ENCODE measurements around the gene LY6G6D. TPM values are rescaled to one million over a fixed set of nuclear protein-coding genes. Genes with fewer than 3 reads are reported as not detected.
A peak's percentile ranks its signal among the peaks of the same experiment; 100 is the strongest.

Gene LY6G6D
- total and polyA plus RNA-seq, 7 experiments from 2014 or later, result not detected

DNA sequence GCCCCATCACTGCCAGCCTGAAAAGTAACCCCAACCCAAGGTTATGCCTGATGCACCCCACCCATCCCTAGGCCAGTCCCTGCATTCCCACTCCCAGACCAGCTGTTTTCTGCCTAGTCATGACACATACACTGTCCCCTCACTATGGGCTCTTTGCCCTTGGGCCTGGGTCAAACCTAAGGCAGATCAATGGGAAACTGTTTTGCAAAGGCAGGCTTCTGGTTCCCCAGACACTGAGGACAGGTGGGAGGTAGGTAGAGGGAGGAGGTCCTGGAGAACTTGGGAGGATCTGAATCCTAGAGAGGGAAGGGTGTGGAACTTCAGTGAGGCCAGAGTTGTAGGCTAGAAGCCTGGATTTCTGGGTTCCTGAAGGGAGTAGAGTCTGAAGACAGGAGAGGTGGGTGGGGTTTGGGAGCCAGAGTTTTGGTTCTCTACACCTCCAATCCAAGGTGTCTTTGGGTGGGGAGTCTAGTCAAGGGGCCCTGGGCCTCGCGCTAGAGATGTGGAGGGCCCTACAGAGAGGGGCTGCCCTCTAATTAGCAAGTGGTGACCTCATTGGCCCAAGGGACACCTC lies 19.2 kb downstream of the LY6G6D start:
- Histone ChIP-seq H3K27ac (ENCODE audit: low read depth, low read length) (peak overlapping the region; percentile 83), H3K4me1 (ENCODE audit: control insufficient read depth in 2 of 2, insufficient read depth in 2 of 2, low read length in 2 of 2) (peaks cover 37 to 45% of the 10 kb centered on the region in 2 donors), H3K4me3 (ENCODE audit: low read length) (peak overlapping the region; percentile 94), H3K27me3 (ENCODE audit: control insufficient read depth in 2 of 2, insufficient read depth in 2 of 2, low read length in 2 of 2) (no peaks in the 10 kb centered on the region), H3K9me3 (ENCODE audit: control insufficient read depth in 2 of 3, low read length in 3 of 3) (no peaks in the 10 kb centered on the region), H3K36me3 (ENCODE audit: control insufficient read depth in 2 of 3, insufficient read depth in 3 of 3, low read length in 3 of 3) (peaks cover 5 to 25% (median 13%) of the 10 kb centered on the region in 3 experiments)
- Mint-ChIP-seq H3K27ac (peak overlapping the region; percentile 70 to 94 (median 90)), H3K36me3 (peaks cover 0 to 44% (median 8%) of the 10 kb centered on the region in 5 donors), H3K27me3 (no peaks in the 10 kb centered on the region), H3K9me3 (peaks cover 0 to 3% (median 0%) of the 10 kb centered on the region in 11 donors), H3K4me1 (peaks cover 27 to 75% (median 62%) of the 10 kb centered on the region in 7 donors), H3K4me3 (peak overlapping the region; percentile 86 to 100 (median 96))
- ATAC-seq (no peak), DNase-seq (no peak)
- intact Hi-C loops (cut with micrococcal nuclease), result loop anchor here (1.0 to 10.0 kb wide), 3 partner anchors 96 to 1470 kb away; partner anchors contain the start of genes DXO (in 1 of the 2), HSD17B8 (in 1 of the 2), RING1 (in 1 of the 2) and RXRB (in 1 of the 2)
- POLR2A ChIA-PET, result interaction anchor here (0.5 to 2.0 kb wide), 5 partner anchors 62 to 414 kb away, joined by 3 to 8 read pairs (median 4); partner anchors contain the start of gene VARS1
- CTCF ChIA-PET, result interaction anchor here (1.0 to 1.4 kb wide), 2 partner anchors 9 to 96 kb away, joined by 3 read pairs; no protein-coding TSS in a partner anchor

DNA sequence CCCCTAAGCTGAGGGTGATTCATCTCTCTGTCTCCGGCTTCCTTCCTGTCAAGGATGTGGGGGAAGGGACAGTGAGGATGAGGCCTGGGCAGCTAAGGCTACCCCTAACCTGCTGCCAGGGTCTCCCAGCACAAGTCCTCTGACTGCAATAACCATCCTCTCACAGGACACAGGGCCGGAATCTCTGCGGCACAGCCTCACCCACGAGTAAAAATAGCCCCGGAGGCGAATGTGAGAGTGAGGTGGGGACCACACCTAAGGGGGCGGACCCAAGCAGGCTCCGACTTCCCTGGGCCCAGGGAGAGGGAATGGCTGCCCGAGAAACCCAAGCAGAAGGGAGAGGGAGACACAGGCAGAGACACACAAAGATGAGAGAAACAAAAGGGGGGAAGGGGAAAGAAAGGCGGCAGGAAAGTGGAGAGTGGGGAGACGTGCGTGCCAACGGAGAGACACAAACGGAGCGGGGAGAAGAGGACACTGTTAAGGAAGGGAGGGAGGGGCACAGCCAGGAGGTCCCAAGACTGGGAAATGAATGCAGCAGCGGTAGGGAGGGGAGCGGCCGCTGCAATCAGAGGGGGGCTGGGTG lies 19.8 kb downstream of the LY6G6D start:
- no peaks in the 10 kb centered on the region for H3K27me3 Mint-ChIP-seq
- intact Hi-C loops (cut with micrococcal nuclease), result loop anchor here (1.0 to 10.0 kb wide), 9 partner anchors 53 to 1470 kb away; partner anchors contain the start of genes AGPAT1 (in 1 of the 2), DXO (in 1 of the 2), HSD17B8 (in 1 of the 2) and LY6G5C (in 1 of the 2)
- ChIA-PET POLR2A (interaction anchor here (0.5 to 2.0 kb wide), 7 partner anchors 41 to 414 kb away, joined by 3 to 8 read pairs (median 3); partner anchors contain the start of gene VARS1), CTCF (interaction anchor here (0.8 to 1.3 kb wide), 3 partner anchors 8 to 95 kb away, joined by 3 to 4 read pairs (median 3); partner anchors contain the start of gene VWA7)
- H3K4me1 Mint-ChIP-seq, result peaks cover 32 to 78% (median 65%) of the 10 kb centered on the region in 7 donors
- ATAC-seq (peak; percentile 54), DNase-seq (peak in 2 of 9 donors; percentile 50 to 63)
- Histone ChIP-seq H3K27me3 (ENCODE audit: control insufficient read depth in 2 of 2, insufficient read depth in 2 of 2, low read length in 2 of 2) (no peaks in the 10 kb centered on the region), H3K36me3 (ENCODE audit: control insufficient read depth in 2 of 3, insufficient read depth in 3 of 3, low read length in 3 of 3) (peaks cover 5 to 25% (median 13%) of the 10 kb centered on the region in 3 experiments), H3K4me1 (ENCODE audit: control insufficient read depth in 2 of 2, insufficient read depth in 2 of 2, low read length in 2 of 2) (peaks cover 41 to 48% of the 10 kb centered on the region in 2 donors), H3K4me3 (ENCODE audit: low read length) (peak overlapping the region; percentile 94), H3K27ac (ENCODE audit: low read depth, low read length) (peak overlapping the region; percentile 83), H3K9me3 (ENCODE audit: control insufficient read depth in 2 of 3, low read length in 3 of 3) (no peaks in the 10 kb centered on the region)
- peaks cover 0 to 4% (median 0%) of the 10 kb centered on the region in 11 donors for H3K9me3 Mint-ChIP-seq
- H3K4me3 Mint-ChIP-seq, result peak overlapping the region; percentile 86 to 100 (median 96)
- peaks cover 0 to 44% (median 8%) of the 10 kb centered on the region in 5 donors for H3K36me3 Mint-ChIP-seq
- peak overlapping the region; percentile 70 to 94 (median 90) for H3K27ac Mint-ChIP-seq

DNA sequence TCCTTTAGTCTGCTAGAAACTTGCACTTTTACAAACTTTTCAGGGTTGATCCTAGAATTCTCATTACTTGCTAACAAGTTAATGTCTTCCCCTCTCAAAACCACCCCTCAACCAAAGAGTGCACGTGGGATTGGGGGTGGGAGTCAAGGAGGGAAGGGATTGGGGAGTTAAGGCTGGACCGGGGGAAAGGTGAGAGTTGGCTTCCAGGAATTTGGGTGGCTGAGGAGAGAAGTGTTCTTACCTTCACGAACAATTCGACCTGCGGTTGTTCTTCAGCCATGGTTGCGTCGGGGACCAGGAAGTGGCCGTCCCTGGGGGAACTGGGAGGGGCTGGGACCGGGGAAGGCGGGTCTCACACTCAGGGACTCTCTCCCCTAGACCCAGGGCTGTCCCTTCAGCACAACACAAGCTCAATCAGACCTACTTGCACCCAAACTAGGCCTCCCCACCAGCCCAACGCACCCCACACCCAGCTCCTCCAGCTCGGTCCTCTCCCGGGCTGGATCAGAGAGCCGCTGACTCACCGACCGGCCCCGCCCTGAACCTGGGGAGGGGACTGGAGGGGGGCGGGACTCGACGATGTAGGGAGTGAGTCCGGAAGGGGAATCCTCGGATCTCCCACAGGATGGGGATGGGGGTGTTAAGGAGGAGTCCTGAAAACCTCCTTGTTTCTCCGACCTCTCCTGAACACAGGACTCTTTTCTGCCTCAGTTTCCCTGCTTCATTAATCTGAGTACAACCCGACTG lies 21.0 kb downstream of the LY6G6D start, which contains the start of gene CLIC1:
TSS of gene CLIC1 (minus strand) at position 510 of the 747 bp plus-strand sequence. CDS start at position 280, 230 bp downstream.
- CTCF ChIA-PET, result interaction anchor here (1.3 to 1.5 kb wide), 3 partner anchors 9 to 90 kb away, joined by 3 to 7 read pairs (median 7); no protein-coding TSS in a partner anchor
- H3K4me1 ChIP-seq (ENCODE audit: control insufficient read depth in 2 of 2, insufficient read depth in 2 of 2, low read length in 2 of 2), result peaks cover 41 to 45% of the 10 kb centered on the region in 2 donors
- Mint-ChIP-seq H3K9me3 (peaks cover 0 to 5% (median 0%) of the 10 kb centered on the region in 11 donors), H3K36me3 (peaks cover 0 to 42% (median 8%) of the 10 kb centered on the region in 5 donors), H3K4me1 (peaks cover 41 to 81% (median 70%) of the 10 kb centered on the region in 7 donors), H3K27me3 (no peaks in the 10 kb centered on the region), H3K27ac (peak within 1 kb of the TSS; percentile 88 to 94 (median 90)), H3K4me3 (peak within 1 kb of the TSS; percentile 86 to 100 (median 96))
- ATAC-seq, result peak; percentile 28
- H3K36me3 ChIP-seq (ENCODE audit: control insufficient read depth in 2 of 3, insufficient read depth in 3 of 3, low read length in 3 of 3), result peaks cover 5 to 25% (median 13%) of the 10 kb centered on the region in 3 experiments
- POLR2A ChIA-PET, result interaction anchor here (0.6 to 4.6 kb wide), 13 partner anchors 11 to 127 kb away, joined by 3 to 28 read pairs (median 4); partner anchors contain the start of genes LSM2 and NEU1
- peak within 1 kb of the TSS; percentile 83 for H3K27ac ChIP-seq (ENCODE audit: low read depth, low read length)
- DNase-seq, result peak in 7 of 9 donors; percentile 17 to 85 (median 38)
- no peaks in the 10 kb centered on the region for H3K27me3 ChIP-seq (ENCODE audit: control insufficient read depth in 2 of 2, insufficient read depth in 2 of 2, low read length in 2 of 2)
- peak within 1 kb of the TSS; percentile 94 for H3K4me3 ChIP-seq (ENCODE audit: low read length)
- H3K9me3 ChIP-seq (ENCODE audit: control insufficient read depth in 2 of 3, low read length in 3 of 3), result no peaks in the 10 kb centered on the region
- intact Hi-C loops (cut with micrococcal nuclease), result loop anchor here (5.0 to 10.0 kb wide), 8 partner anchors 54 to 1469 kb away; partner anchors contain the start of genes AGPAT1 (in 1 of the 2), DXO (in 1 of the 2), HSD17B8 (in 1 of the 2) and LY6G5C (in 1 of the 2)

DNA sequence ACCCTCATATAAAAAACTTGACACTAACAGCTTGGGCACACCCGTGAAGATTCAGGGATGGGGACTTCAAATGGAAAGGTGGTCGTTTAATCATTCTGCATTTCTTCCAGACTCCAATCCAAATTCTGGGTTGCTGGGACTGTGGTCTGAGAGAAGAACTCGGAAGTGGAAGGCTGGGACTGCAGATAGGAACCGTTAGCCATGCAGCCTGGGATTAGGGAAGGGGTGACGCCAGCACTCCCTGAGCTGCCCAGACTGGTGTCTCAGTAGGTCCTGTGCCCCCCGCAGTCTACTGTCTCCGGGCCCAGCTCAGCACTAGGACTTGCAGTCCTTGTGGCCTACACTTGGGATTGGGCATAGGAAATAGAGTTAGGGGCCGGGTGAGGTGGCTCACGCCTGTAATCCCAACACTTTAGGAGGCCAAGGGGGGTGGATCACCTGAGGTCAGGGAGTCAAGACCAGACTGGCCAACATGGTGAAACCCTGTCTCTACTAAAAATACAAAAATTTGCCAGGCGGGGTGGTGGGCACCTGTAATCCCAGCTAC lies 21.7 kb downstream of the LY6G6D start:
- Histone ChIP-seq H3K27ac (ENCODE audit: low read depth, low read length) (peak overlapping the region; percentile 83), H3K9me3 (ENCODE audit: control insufficient read depth in 2 of 3, low read length in 3 of 3) (no peaks in the 10 kb centered on the region), H3K4me3 (ENCODE audit: low read length) (peak overlapping the region; percentile 94), H3K4me1 (ENCODE audit: control insufficient read depth in 2 of 2, insufficient read depth in 2 of 2, low read length in 2 of 2) (peaks cover 41 to 45% of the 10 kb centered on the region in 2 donors), H3K27me3 (ENCODE audit: control insufficient read depth in 2 of 2, insufficient read depth in 2 of 2, low read length in 2 of 2) (no peaks in the 10 kb centered on the region), H3K36me3 (ENCODE audit: control insufficient read depth in 2 of 3, insufficient read depth in 3 of 3, low read length in 3 of 3) (peaks cover 4 to 21% (median 7%) of the 10 kb centered on the region in 3 experiments)
- no peak for ATAC-seq
- no peak for DNase-seq
- ChIA-PET POLR2A (interaction anchor here (0.6 to 4.6 kb wide), 11 partner anchors 8 to 126 kb away, joined by 3 to 28 read pairs (median 4); partner anchors contain the start of genes DDAH2, HSPA1B, LSM2 and NEU1), CTCF (interaction anchor here (1.4 to 4.3 kb wide), 3 partner anchors 8 to 90 kb away, joined by 7 to 30 read pairs (median 7); partner anchors contain the start of gene DDAH2)
- peaks cover 41 to 87% (median 70%) of the 10 kb centered on the region in 7 donors for H3K4me1 Mint-ChIP-seq
- H3K36me3 Mint-ChIP-seq, result peaks cover 0 to 45% (median 8%) of the 10 kb centered on the region in 5 donors
- H3K4me3 Mint-ChIP-seq, result peak overlapping the region; percentile 86 to 100 (median 96)
- H3K27me3 Mint-ChIP-seq, result no peaks in the 10 kb centered on the region
- peaks cover 0 to 6% (median 0%) of the 10 kb centered on the region in 11 donors for H3K9me3 Mint-ChIP-seq
- intact Hi-C loops (cut with micrococcal nuclease), result loop anchor here (5.0 to 10.0 kb wide), 8 partner anchors 55 to 1468 kb away; partner anchors contain the start of genes AGPAT1 (in 1 of the 2), DXO (in 1 of the 2), HSD17B8 (in 1 of the 2) and LY6G5C (in 1 of the 2)
- H3K27ac Mint-ChIP-seq, result peak overlapping the region; percentile 14 to 94 (median 90)

DNA sequence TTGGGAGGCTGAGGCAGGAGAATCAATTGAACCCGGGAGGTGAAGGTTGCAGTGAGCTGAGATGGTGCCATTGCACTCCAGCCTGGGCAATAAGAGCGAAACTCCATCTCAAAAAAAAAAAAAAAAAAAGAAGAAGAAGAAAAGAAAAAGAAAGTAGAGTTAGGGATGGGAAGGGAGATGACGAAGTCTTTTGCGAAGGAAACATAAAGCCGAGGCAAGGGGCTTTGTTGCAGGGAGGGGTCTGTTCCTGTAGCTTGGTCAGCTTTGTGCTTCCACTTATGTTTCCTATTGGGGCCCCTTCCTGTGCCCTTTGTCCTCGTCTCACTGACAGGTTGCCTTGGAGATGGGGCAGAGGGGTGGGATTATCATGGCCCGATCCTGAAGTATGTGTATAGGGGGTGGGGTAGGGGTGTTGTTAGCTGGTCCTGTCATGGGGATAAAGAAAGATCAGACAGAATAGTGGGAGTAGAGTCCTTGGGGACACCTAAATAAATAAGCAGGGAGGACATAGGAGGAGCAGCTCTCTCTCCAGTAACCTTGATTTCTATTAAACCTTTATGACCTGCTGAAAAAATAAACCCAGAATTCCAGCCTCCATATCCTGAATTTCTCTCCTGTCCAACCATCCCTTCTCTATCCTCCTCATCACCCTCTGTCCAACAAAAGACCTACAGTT lies 22.3 kb downstream of the LY6G6D start:
- H3K27ac Mint-ChIP-seq, result peak overlapping the region; percentile 88 to 94 (median 90)
- ChIA-PET CTCF (interaction anchor here (0.6 to 4.3 kb wide), 9 partner anchors 8 to 84 kb away, joined by 3 to 30 read pairs (median 5); partner anchors contain the start of genes DDAH2, HSPA1A, HSPA1L and LSM2), POLR2A (interaction anchor here (0.7 to 4.6 kb wide), 19 partner anchors 8 to 227 kb away, joined by 3 to 28 read pairs (median 4); partner anchors contain the start of genes BAG6, DDAH2, HSPA1A and HSPA1B)
- peak in 1 of 9 donors; percentile 26 for DNase-seq
- peak overlapping the region; percentile 83 for H3K27ac ChIP-seq (ENCODE audit: low read depth, low read length)
- peak overlapping the region; percentile 86 to 100 (median 96) for H3K4me3 Mint-ChIP-seq
- peaks cover 0 to 42% (median 5%) of the 10 kb centered on the region in 5 donors for H3K36me3 Mint-ChIP-seq
- H3K9me3 Mint-ChIP-seq, result peaks cover 0 to 6% (median 0%) of the 10 kb centered on the region in 11 donors
- H3K27me3 ChIP-seq (ENCODE audit: control insufficient read depth in 2 of 2, insufficient read depth in 2 of 2, low read length in 2 of 2), result no peaks in the 10 kb centered on the region
- H3K9me3 ChIP-seq (ENCODE audit: control insufficient read depth in 2 of 3, low read length in 3 of 3), result no peaks in the 10 kb centered on the region
- peaks cover 41 to 45% of the 10 kb centered on the region in 2 donors for H3K4me1 ChIP-seq (ENCODE audit: control insufficient read depth in 2 of 2, insufficient read depth in 2 of 2, low read length in 2 of 2)
- peaks cover 41 to 87% (median 71%) of the 10 kb centered on the region in 7 donors for H3K4me1 Mint-ChIP-seq
- intact Hi-C loops (cut with micrococcal nuclease), result loop anchor here (5.0 to 10.0 kb wide), 8 partner anchors 55 to 1467 kb away; partner anchors contain the start of genes AGPAT1 (in 1 of the 2), DXO (in 1 of the 2), HSD17B8 (in 1 of the 2) and LY6G5C (in 1 of the 2)
- peaks cover 0 to 15% (median 2%) of the 10 kb centered on the region in 3 experiments for H3K36me3 ChIP-seq (ENCODE audit: control insufficient read depth in 2 of 3, insufficient read depth in 3 of 3, low read length in 3 of 3)
- no peaks in the 10 kb centered on the region for H3K27me3 Mint-ChIP-seq
- ATAC-seq, result no peak
- H3K4me3 ChIP-seq (ENCODE audit: low read length), result peak overlapping the region; percentile 38

Data from naive thymus-derived CD4-positive, alpha-beta T cell (primary cell).